A549 treated with dexamethasone at 1 μM for 4 hours (cell line): ENCODE measurements around the gene KIR2DL1. TPM values are rescaled to one million over a fixed set of nuclear protein-coding genes. Genes with fewer than 3 reads are reported as not detected.

Source experiments
- total RNA-seq: library from RNA; stranded (reverse); fragments of 200-300 nt; extraction: Qiagen RNA extraction; gene quantifications from 5 replicates; pipeline ENCODE4 v1.2.3, GENCODE V29; 2022

KIR2DL1 gene
- not detected in 5 replicates for total RNA-seq

DNA sequence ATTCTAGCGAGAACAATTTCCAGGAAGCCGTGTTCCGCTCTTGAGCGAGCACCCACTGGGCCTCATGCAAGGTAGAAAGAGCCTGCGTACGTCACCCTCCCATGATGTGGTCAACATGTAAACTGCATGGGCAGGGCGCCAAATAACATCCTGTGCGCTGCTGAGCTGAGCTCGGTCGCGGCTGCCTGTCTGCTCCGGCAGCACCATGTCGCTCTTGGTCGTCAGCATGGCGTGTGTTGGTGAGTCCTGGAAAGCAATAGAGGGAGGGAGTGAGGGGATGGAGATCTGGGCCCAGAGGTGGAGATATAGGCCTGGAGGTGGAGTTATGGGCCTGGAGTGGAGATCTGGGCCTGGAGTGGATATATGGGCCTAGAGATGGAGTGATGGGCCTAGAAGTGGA lies at the start of gene KIR2DL1:
TSS of gene KIR2DL1 (plus strand) at position 148 of the 400 bp plus-strand sequence. CDS start at position 206, 58 bp downstream.

DNA sequence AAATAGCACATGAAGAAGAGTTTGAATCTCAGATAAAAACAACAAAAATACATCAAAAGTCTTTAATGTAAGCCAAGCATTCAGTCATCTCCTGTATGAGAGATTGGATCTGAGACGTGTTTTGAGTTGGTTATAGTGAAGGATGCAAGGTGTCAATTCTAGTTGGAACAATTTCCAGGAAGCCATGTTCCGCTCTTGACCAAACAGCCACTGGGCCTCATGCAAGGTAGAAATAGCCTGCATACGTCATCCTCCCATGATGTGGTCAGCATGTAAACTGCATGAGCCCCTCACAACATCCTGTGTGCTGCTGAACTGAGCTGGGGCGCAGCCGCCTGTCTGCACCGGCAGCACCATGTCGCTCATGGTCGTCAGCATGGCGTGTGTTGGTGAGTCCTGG lies 45.5 kb upstream of the KIR2DL1 start, which contains the start of gene KIR3DL3:
TSS of gene KIR3DL3 (plus strand) at position 301 of the 400 bp plus-strand sequence. CDS start at position 356, 55 bp downstream.

DNA sequence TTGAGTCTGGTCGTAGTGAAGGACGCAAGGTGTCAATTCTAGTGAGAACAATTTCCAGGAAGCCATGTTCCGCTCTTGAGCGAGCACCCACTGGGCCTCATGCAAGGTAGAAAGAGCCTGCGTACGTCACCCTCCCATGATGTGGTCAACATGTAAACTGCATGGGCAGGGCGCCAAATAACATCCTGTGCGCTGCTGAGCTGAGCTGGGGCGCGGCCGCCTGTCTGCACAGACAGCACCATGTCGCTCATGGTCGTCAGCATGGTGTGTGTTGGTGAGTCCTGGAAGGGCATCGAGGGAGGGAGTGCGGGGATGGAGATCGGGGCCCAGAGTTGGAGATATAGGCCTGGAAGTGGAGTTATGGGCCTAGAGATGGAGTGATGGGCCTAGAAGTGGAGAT lies 31.3 kb upstream of the KIR2DL1 start, which contains the start of gene KIR2DL3:
TSS of gene KIR2DL3 (plus strand) at position 208 of the 400 bp plus-strand sequence. CDS start at position 241, 33 bp downstream.

DNA sequence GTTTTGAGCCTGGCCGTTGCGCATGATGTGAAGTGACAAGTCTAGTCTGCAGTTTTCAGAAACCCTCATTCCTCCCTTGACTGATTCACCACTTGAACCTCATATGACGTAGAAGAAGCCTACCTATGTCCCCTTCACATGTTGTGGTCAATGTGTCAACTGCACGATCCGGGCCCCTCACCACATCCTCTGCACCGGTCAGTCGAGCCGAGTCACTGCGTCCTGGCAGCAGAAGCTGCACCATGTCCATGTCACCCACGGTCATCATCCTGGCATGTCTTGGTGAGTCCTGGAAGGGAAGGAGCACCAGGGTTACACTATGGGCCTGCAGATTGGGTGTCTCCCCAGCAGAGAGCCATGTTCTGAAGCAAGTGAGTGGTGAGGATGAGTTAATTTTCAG lies 33.8 kb downstream of the KIR2DL1 start, which contains the start of gene KIR2DL4:
TSS of gene KIR2DL4 (plus strand) at position 201 of the 400 bp plus-strand sequence. CDS start at position 243, 42 bp downstream.

DNA sequence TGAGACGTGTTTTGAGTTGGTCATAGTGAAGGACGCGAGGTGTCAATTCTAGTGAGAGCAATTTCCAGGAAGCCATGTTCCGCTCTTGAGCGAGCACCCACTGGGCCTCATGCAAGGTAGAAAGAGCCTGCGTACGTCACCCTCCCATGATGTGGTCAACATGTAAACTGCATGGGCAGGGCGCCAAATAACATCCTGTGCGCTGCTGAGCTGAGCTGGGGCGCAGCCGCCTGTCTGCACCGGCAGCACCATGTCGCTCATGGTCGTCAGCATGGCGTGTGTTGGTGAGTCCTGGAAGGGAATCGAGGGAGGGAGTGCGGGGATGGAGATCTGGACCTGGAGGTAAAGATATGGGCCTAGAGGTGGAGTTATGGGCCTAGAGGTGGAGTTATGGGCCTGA lies 46.7 kb downstream of the KIR2DL1 start, which contains the start of gene KIR3DL1:
TSS of gene KIR3DL1 (plus strand) at position 218 of the 400 bp plus-strand sequence.

DNA sequence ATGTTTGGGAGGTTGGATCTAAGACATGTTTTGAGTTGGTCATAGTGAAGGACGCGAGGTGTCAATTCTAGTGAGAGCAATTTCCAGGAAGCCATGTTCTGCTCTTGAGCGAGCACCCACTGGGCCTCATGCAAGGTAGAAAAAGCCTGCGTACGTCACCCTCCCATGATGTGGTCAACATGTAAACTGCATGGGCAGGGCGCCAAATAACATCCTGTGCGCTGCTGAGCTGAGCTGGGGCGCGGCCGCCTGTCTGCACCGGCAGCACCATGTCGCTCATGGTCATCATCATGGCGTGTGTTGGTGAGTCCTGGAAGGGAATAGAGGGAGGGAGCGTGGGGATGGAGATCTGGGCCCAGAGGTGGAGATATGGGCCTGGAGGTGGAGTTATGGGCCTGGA lies 62.9 kb downstream of the KIR2DL1 start, which contains the start of gene KIR2DS4:
TSS of gene KIR2DS4 (plus strand) at position 181 of the 400 bp plus-strand sequence.

Other genes starting within 250 kb of the KIR2DL1 start
- not detected in 5 replicates for gene LILRA2, start 196.0 kb upstream of the KIR2DL1 start, total RNA-seq
- gene LILRA1, start 176.2 kb upstream of the KIR2DL1 start, total RNA-seq = not detected in 5 replicates
- gene LILRB1, start 139.3 kb upstream of the KIR2DL1 start, total RNA-seq = 0.07 to 0.15 TPM in 2 of 5 replicates, not detected in the others
- not detected in 5 replicates for gene LILRB4, start 106.8 kb upstream of the KIR2DL1 start, total RNA-seq
- not detected in 5 replicates for gene KIR3DL3, start 45.4 kb upstream of the KIR2DL1 start, total RNA-seq
- not detected in 5 replicates for gene KIR2DL3, start 31.3 kb upstream of the KIR2DL1 start, total RNA-seq
- gene KIR2DL4, start 33.8 kb downstream of the KIR2DL1 start, total RNA-seq = not detected in 5 replicates
- not detected in 5 replicates for gene KIR3DL1, start 46.7 kb downstream of the KIR2DL1 start, total RNA-seq
- not detected in 5 replicates for gene KIR2DS4, start 62.9 kb downstream of the KIR2DL1 start, total RNA-seq
- not detected in 5 replicates for gene KIR3DL2, start 80.7 kb downstream of the KIR2DL1 start, total RNA-seq
- not detected in 5 replicates for gene FCAR, start 104.4 kb downstream of the KIR2DL1 start, total RNA-seq
- gene NCR1, start 136.4 kb downstream of the KIR2DL1 start, total RNA-seq = not detected in 5 replicates
- not detected in 5 replicates for gene NLRP7, start 177.7 kb downstream of the KIR2DL1 start, total RNA-seq
- 22.3 to 27.6 TPM (median 27.3 TPM) in 5 replicates for gene NLRP2, start 196.6 kb downstream of the KIR2DL1 start, total RNA-seq